ENCODE data around the gene SLC35G2. TPM values are rescaled to one million over a fixed set of nuclear protein-coding genes. Genes with fewer than 3 reads are reported as not detected.

The SLC35G2 gene
- total and polyA plus RNA-seq, 2 of the 4 experiments (the other 2 are of a cell fraction): 6.6 to 7.0 TPM

DNA sequence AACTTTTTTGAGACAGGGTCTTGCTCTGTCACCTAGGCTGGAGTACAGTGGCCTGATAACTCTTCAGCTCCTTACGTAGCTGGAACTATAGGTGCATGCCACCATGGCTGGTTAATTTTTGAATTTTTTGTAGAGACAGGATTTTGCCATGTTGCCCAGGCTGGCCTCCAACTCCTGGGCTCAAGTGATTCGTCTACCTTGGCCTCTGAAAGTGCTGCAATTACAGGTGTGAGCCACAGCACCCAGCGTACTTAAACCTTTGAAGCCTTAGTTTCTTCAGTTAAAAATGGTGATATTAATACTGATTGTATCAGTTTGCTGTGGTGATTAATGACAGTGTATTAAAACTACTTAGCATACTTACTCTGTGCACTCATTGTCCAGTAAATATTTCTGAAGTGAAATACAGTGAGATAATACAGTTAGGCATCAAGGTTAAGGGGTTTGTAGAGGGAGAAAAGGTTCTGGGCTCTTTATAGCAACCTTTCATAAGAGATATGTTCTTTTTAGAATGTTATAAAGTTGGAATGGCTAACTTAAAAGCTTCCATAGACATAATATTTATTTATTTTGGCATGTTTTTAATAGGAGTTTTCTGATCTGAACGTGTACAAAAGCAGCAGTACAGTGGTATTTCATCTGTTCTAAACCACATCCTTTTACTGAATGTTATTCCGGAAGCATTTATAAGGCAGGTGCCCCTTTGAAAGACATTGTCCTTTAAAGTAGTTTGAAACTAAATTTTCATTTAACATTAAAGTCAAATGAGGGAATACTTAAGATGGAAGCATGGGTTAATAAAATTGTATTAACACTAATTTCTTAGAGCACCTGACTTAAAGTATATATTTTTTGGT, 66.7 kb downstream of the SLC35G2 start:
- Histone ChIP-seq H2BK5ac (ENCODE audit: low read depth, low read length, poor library complexity, severe bottlenecking) (no peak overlapping the region), H3K36me3 (ENCODE audit: control insufficient read depth, insufficient read depth, low read length) (no peaks in the 10 kb centered on the region; the same call in 1 of the 2 replicates), H2AK9ac (replicated peaks; ENCODE audit: low read depth, low read length, poor library complexity) (no peak overlapping the region), H3K4ac (ENCODE audit: low read depth, low read length) (no peak overlapping the region), H4K20me1 (ENCODE audit: insufficient read depth, low read length) (peaks cover 45% of the 10 kb centered on the region), H3K56ac (ENCODE audit: extremely low read depth, insufficient read depth, low read length) (no peak overlapping the region), H3K27me3 (ENCODE audit: control insufficient read depth, insufficient read depth, low read length) (no peaks in the 10 kb centered on the region), H3K4me3 (ENCODE audit: insufficient read depth, low read depth, low read length) (no peak overlapping the region), H2AK5ac (ENCODE audit: low read depth, low read length) (no peak overlapping the region), H4K91ac (ENCODE audit: insufficient read depth, low read depth, low read length) (no peak overlapping the region), H3K4me1 (ENCODE audit: control insufficient read depth, insufficient read depth, low read length) (peaks cover 2% of the 10 kb centered on the region), H4K5ac (ENCODE audit: low read depth, low read length) (no peak overlapping the region), H3K9me1 (ENCODE audit: insufficient read depth, low read length) (peaks cover 4% of the 10 kb centered on the region; the same call in 1 of the 2 replicates), H3K4me2 (ENCODE audit: low read depth, low read length) (no peak overlapping the region), H3K14ac (replicated peaks; ENCODE audit: low read depth, low read length) (no peak overlapping the region), H4K8ac (ENCODE audit: low read depth in 2 of 2, low read length in 2 of 2) (no peak overlapping the region), H3K9ac (ENCODE audit: low read depth, low read length) (no peak overlapping the region), H3K18ac (ENCODE audit: low read depth, low read length) (no peak overlapping the region), H2BK20ac (ENCODE audit: low read depth, low read length) (no peak overlapping the region), H3K9me3 (ENCODE audit: control insufficient read depth, insufficient read depth, low read length) (no peaks in the 10 kb centered on the region), H2AFZ (replicated peaks; ENCODE audit: low read length, poor library complexity) (no peak overlapping the region), H3K23ac (ENCODE audit: low read depth, low read length) (no peak overlapping the region), H3K79me1 (ENCODE audit: low read depth in 1 of 2, low read length in 2 of 2) (peaks cover 18 to 61% of the 10 kb centered on the region in 2 experiments), H2BK120ac (ENCODE audit: low read depth, low read length) (no peak overlapping the region), H2BK15ac (ENCODE audit: low read depth, low read length) (no peak overlapping the region), H3K27ac (ENCODE audit: insufficient read depth, low read length) (no peak overlapping the region)
- ATAC-seq (ENCODE audit: low read depth) (no peak), DNase-seq (no peak)
- in situ Hi-C loops (cut with MboI; ENCODE audit: low sequenced_read_pairs): no loop called here
- dilution Hi-C loops (cut with HindIII; ENCODE audit: low sequenced_read_pairs, unreplicated experiment): no loop called here
- POLR2A ChIA-PET (ENCODE audit: unreplicated experiment): no interaction called here
- CTCF ChIA-PET: interaction anchor here (0.9 kb wide), 1 partner anchor 11 kb away, joined by 4 read pairs; no protein-coding TSS in a partner anchor
- BruUV-seq (replicated peaks): no TSS peak
- intact Hi-C loops (cut with micrococcal nuclease): no loop called here
- no CpG with 5 or more reads among the region's 5 CpGs for WGBS, 2 experiments (ENCODE audit: extremely low coverage in 2 of 2, insufficient read length in 1 of 2)
- no peak for TF ChIP-seq RFX5 (IDR thresholded peaks at IDR 0.05; ENCODE audit: low read depth, low read length)
- no peak for TF ChIP-seq MXI1 (IDR thresholded peaks at IDR 0.05; ENCODE audit: borderline replicate concordance, low read depth, low read length)
- TF ChIP-seq NFE2L2 (IDR thresholded peaks at IDR 0.05; ENCODE audit: low read depth, low read length): no peak
- TF ChIP-seq FOS (IDR thresholded peaks at IDR 0.05; ENCODE audit: low read depth, low read length): no peak
- TF ChIP-seq RAD21 (IDR thresholded peaks at IDR 0.05; ENCODE audit: low read length): no peak
- TF ChIP-seq ELK1 (IDR thresholded peaks at IDR 0.05; ENCODE audit: borderline replicate concordance, low read depth, low read length): no peak
- no peak for TF ChIP-seq RCOR1 (IDR thresholded peaks at IDR 0.05; ENCODE audit: insufficient replicate concordance, low read length)

Data from IMR-90 (cell line).